Measurements from ENCODE around the gene SLBP.

The SLBP gene

GRCh38 chr4:1736812-1737211 is 24.7 kb upstream of the SLBP start:
- DNase-seq (ENCODE audit: extremely low spot score), result no peak
- ChIA-PET POLR2A (no interaction called here), CTCF (no interaction called here)
- TF ChIP-seq CTBP1 (IDR thresholded peaks at IDR 0.05; ENCODE audit: borderline replicate concordance), result no peak
- no peak for TF ChIP-seq L3MBTL2 (conservative IDR thresholded peaks at IDR 0.05)
- TF ChIP-seq FOXA1 (IDR thresholded peaks at IDR 0.05), result no peak
- no peak for TF ChIP-seq FOXK2 (IDR thresholded peaks at IDR 0.05)
- no peak for TF ChIP-seq SUZ12 (IDR thresholded peaks at IDR 0.05)
- no peak for TF ChIP-seq PKNOX1 (IDR thresholded peaks at IDR 0.05)
- no peak for TF ChIP-seq HDGF (IDR thresholded peaks at IDR 0.05; ENCODE audit: borderline replicate concordance)
- TF ChIP-seq TARDBP (IDR thresholded peaks at IDR 0.05), result no peak
- no peak for TF ChIP-seq ZNF384 (IDR thresholded peaks at IDR 0.05)
- no peak for TF ChIP-seq FOXM1 (IDR thresholded peaks at IDR 0.05; ENCODE audit: borderline replicate concordance)
- TF ChIP-seq NFRKB (IDR thresholded peaks at IDR 0.05), result no peak
- no peak for TF ChIP-seq SP1 (IDR thresholded peaks at IDR 0.05)
- no peak for TF ChIP-seq ELF4 (IDR thresholded peaks at IDR 0.05)
- TF ChIP-seq ARNT (IDR thresholded peaks at IDR 0.05), result no peak
- TF ChIP-seq LEF1 (IDR thresholded peaks at IDR 0.05; ENCODE audit: borderline replicate concordance), result no peak
- TF ChIP-seq BHLHE40 (IDR thresholded peaks at IDR 0.05; ENCODE audit: borderline replicate concordance), result no peak

GRCh38 chr4:1735215-1735614 is 23.1 kb upstream of the SLBP start:
- DNase-seq (ENCODE audit: extremely low spot score), result no peak
- ChIA-PET CTCF (no interaction called here), POLR2A (no interaction called here)
- TF ChIP-seq TARDBP (IDR thresholded peaks at IDR 0.05) (no peak), BHLHE40 (IDR thresholded peaks at IDR 0.05; ENCODE audit: borderline replicate concordance) (no peak), PKNOX1 (IDR thresholded peaks at IDR 0.05) (no peak), HDGF (IDR thresholded peaks at IDR 0.05; ENCODE audit: borderline replicate concordance) (no peak), CTBP1 (IDR thresholded peaks at IDR 0.05; ENCODE audit: borderline replicate concordance) (no peak), FOXM1 (IDR thresholded peaks at IDR 0.05; ENCODE audit: borderline replicate concordance) (no peak), SP1 (IDR thresholded peaks at IDR 0.05) (no peak), FOXA1 (IDR thresholded peaks at IDR 0.05) (no peak), NFRKB (IDR thresholded peaks at IDR 0.05) (no peak), L3MBTL2 (conservative IDR thresholded peaks at IDR 0.05) (no peak)

- TF ChIP-seq BHLHE40 (IDR thresholded peaks at IDR 0.05; ENCODE audit: borderline replicate concordance) (no peak), TARDBP (IDR thresholded peaks at IDR 0.05) (no peak), ARNT (IDR thresholded peaks at IDR 0.05) (no peak), L3MBTL2 (conservative IDR thresholded peaks at IDR 0.05) (no peak), FOXA1 (IDR thresholded peaks at IDR 0.05) (no peak), SP1 (IDR thresholded peaks at IDR 0.05) (no peak), FOXM1 (IDR thresholded peaks at IDR 0.05; ENCODE audit: borderline replicate concordance) (no peak), ZNF384 (IDR thresholded peaks at IDR 0.05) (no peak), CTBP1 (IDR thresholded peaks at IDR 0.05; ENCODE audit: borderline replicate concordance) (no peak), SUZ12 (IDR thresholded peaks at IDR 0.05) (no peak), LEF1 (IDR thresholded peaks at IDR 0.05; ENCODE audit: borderline replicate concordance) (no peak), PKNOX1 (IDR thresholded peaks at IDR 0.05) (no peak), HDGF (IDR thresholded peaks at IDR 0.05; ENCODE audit: borderline replicate concordance) (no peak), FOXK2 (IDR thresholded peaks at IDR 0.05) (no peak), NFRKB (IDR thresholded peaks at IDR 0.05) (no peak), ELF4 (IDR thresholded peaks at IDR 0.05) (no peak)
- ChIA-PET CTCF (interaction anchor here (11.9 kb wide), 1 partner anchor 40 kb away, joined by 110 read pairs; no protein-coding TSS in a partner anchor), POLR2A (no interaction called here)
- DNase-seq (ENCODE audit: extremely low spot score), result no peak
Observed at GRCh38 chr4:1732911-1733310, 20.8 kb upstream of the SLBP start.

- DNase-seq (ENCODE audit: extremely low spot score), result no peak
- TF ChIP-seq PKNOX1 (IDR thresholded peaks at IDR 0.05) (no peak), TARDBP (IDR thresholded peaks at IDR 0.05) (no peak), SUZ12 (IDR thresholded peaks at IDR 0.05) (no peak), SP1 (IDR thresholded peaks at IDR 0.05) (no peak), FOXK2 (IDR thresholded peaks at IDR 0.05) (no peak), CTBP1 (IDR thresholded peaks at IDR 0.05; ENCODE audit: borderline replicate concordance) (no peak)
- CTCF ChIA-PET, result interaction anchor here (11.9 kb wide), 1 partner anchor 39 kb away, joined by 110 read pairs; no protein-coding TSS in a partner anchor
- POLR2A ChIA-PET, result no interaction called here
Observed at GRCh38 chr4:1731180-1731579, 19.1 kb upstream of the SLBP start.

GRCh38 chr4:1730532-1731135 is 18.5 kb upstream of the SLBP start:
- POLR2A ChIA-PET, result interaction anchor here (1.2 to 1.4 kb wide), 2 partner anchors 10 to 37 kb away, joined by 6 read pairs; partner anchors contain the start of genes TACC3 and TMEM129
- TF ChIP-seq PKNOX1 (IDR thresholded peaks at IDR 0.05) (no peak), L3MBTL2 (conservative IDR thresholded peaks at IDR 0.05) (no peak)
- DNase-seq (ENCODE audit: extremely low spot score), result no peak
- CTCF ChIA-PET, result interaction anchor here (0.9 to 11.9 kb wide), 6 partner anchors 11 to 38 kb away, joined by 3 to 110 read pairs (median 4); partner anchors contain the start of gene SLBP
